ENCODE measurements around the gene MGLL.
A peak's percentile ranks its signal among the peaks of the same experiment; 100 is the strongest.

MGLL gene

DNA sequence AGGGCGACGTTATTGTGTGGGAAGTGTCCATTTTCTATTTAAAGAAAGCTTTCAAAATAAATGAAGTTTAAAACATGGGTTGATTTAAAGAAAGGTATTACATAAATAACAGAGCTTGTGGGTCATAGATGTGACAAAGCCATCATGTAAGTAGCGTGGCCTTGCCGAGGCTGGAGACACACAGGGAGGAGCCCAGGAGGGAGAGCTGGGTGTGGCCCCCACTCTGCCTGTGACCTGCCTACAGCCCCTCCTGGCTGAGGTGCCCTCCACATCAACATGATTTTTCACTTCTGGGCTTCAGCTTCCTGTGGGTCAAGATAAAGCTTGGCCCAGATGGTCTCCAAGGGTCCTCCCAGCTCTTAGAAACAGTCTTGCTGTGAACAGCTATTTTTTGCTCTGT is 12.5 kb upstream of the MGLL start:
- DNase-seq: no peak

DNA sequence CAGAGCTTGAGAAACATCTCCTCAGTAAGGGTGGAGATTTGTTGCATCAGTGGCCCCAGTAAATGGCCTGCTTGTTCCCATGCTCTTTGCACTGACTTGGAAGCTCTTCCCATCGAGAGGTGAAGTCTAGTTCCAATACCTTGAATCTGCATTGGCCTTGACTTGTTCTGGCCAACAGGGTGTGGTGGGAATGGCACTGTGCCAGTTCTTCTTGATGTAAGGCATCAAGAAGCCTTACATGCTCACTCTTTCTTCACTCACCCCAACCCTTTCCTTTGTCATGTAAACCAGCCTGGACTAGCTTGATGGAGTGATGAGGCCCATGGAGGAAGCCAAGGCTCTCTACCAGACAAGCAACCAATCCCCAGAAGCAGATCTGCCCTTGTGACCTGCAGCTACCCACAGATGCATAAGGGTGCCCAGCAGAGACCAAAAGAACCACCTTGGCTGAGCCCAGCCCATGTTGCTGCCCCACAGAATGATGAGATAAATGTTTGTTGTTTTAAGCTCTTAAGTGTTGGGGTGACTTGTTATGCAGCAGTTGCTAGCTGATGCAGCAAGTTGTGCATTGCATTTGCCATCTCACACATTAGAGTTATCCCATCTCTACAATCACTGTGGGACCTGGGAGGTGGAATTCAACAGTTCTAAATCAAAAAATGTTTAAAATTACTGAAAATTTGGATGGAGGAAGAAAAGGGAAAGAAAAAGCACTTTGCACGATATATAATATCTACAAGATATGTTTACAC is 11.1 kb upstream of the MGLL start:
- DNase-seq: no peak

DNA sequence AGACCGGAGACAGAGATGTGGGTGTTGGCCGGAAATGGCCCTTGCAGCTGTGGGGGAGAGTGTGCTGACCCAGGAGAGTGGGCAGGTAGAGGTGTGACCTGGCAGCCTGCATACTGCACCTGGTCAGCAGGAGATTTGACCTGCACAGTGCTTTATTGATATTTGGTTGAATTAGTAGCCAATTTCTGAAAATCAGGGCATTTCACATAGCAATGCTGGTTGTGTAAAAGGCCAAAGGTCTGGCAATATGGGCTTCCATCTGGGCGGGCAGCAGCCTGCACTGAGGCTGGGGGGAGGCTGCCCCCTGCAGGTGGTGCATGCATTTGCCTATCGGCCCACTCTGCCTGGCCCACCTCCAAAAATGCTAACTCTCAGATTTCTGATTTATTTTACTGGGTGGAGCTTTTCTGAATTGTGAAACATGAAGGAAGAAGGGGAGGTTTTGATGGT is 9.4 kb upstream of the MGLL start:
- peak; percentile 63 for DNase-seq

DNA sequence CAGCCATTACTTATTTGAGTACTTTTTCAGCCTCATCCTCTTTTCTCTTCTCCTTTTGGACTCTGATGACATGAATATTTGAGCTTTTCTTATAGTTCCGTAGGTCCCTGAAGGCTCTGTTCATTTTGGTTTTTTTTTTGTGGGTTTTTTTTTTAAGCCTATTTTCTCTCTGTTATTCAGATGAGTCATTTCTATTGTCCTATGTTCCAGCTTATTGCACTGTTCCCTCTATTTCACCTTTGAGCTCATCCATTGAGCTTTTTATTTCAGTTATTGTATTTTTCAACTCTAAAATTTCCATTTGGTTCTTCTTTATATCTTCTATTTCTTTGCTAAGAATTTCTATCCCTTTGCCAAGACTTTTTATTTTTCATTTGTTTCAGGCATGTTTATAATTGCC is 7.2 kb upstream of the MGLL start:
- no peak for DNase-seq

DNA sequence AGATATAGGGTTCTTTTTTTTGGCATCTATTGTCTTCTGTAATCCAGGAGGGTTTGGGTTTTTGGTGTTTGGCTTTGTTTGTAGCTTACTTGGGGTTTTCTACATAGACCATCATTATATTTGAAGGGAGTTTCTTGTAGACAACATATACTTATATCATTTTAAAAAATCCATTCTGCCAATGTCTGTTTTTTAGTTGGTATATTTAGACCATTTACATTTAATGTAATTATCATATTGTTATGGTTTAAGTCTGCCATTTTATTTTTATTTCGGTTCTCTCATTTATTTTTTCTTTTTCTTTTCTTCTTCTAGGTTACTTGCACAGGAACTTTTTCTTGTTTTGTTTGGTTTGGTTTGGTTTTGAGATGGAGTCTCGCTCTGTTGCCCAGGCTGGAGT is 5.5 kb upstream of the MGLL start:
- DNase-seq: no peak

DNA sequence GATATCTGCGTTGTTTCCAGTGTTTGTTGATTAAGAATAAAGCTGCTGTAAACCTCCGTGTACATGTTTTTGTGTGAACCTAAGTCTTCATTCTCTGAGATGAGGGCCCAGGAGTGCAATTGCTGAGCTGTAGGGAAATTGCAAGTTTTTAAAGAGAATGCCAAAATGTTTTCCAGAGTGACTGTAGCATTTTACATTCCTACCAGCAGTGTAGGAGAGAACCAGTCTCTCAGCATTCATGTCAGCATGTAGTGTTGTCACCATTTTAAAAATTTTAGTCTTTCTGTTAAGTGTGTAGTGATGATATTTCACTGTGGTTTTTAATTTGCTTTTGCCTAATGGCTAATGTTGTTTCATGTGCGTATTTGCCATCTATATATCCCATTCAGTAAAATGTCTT is 3.4 kb upstream of the MGLL start:
- no peak for DNase-seq

DNA sequence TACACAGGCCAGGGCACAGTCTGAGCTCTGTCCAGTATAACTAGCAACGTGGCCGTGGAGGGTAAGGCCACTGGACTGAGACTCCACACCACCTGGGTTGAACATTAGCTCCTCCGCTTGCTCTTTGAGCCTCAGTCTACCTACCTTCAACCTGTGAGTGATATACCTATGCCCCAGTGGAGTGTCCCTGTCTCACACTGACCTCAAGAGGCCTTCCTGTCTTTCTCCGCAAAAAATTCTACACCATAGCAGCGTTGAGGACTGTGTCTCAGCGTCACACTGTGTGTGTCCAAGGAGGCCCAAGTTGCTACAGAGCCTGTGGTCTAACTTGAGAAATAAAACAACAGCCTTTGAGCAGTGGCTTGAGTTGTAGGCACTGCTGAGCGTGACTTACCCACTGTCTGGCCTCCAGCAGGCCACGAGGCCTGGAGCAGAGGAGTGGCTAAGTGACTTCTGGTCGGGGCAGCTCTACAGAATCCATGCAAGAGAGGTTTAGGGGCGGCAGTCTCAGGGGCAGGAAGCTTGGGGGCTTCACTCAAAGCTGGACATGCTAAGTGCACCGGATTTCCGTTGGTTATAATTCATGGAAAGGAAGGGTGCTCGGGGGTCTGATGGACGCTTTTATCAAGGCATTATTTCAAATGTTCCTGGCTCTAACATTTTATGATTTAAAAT is 2.0 kb upstream of the MGLL start:
- no peak for DNase-seq

DNA sequence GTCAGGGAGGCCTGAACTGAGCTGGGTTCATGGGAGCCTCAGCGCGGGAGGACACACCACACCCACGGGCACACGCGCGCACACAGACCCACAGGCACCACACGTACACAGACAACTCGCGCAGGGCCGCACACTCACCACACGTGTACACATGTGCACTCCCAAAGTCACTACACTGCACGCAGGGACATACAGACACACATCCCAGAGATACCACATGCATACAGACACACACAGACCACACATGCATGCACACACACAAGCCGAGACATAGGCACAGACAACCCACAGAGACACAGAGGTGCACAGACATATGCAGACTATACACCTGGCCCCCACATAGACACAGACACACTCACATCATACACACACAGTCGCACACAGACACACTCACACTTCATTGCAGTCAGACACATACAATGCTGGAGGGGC is 1.1 kb upstream of the MGLL start:
- no peak for DNase-seq

DNA sequence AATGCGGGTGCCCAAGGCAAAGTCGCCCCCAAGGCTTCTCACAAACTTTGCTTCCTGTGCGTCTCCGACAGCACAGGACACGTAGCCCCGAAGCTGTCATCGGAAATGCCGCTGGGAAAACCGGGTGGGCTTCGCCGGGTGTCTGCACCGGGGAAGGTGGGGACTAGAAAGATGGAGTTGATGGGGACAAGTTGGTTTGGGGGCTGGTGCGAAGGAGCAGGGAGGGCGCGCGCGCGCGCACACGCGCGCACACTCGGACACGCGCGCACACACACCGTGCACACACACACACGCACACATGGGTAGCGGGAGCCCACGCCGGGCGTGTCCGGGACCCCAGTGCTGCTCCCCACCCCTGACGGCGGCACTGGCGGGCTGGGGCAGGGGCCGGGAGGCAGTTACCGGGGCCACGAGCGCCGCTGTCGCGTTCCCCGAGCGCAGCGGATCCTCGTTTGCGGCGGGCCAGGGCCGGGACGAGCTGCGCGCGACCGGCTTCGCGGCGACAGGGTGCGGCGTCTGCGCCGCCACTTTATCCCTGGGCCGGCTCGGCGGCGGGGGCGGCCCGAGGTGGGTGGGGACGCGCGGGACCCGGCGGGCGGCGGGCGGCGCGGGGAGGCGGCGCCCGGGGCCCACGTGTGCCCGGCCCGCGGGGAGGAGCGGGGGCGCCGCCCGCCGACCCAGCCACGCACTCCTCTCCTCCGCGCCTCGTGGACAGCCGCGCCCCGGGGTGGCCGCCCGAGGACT is 539 bp upstream of the MGLL start:
- DNase-seq: peak; percentile 42

DNA sequence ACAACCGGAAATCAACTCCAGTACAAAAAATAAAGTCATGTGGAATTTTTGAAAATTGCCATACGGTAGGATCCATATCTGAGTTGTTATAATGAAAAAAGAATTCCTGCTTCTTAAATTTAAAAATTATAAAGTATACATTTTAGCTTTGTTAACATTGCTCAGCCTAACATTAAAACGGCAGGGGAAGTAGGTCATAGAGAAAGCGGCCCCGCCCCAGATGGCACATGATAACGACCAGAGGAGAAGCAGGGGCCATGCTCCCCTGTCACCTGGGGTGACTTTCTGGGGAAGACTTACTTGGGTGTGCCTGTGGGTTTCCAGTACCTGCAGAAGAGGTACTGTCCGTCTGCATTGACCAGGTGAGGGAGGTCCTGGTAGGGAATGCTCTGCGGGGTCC is 921 bp downstream of the MGLL start:
- DNase-seq: no peak

DNA sequence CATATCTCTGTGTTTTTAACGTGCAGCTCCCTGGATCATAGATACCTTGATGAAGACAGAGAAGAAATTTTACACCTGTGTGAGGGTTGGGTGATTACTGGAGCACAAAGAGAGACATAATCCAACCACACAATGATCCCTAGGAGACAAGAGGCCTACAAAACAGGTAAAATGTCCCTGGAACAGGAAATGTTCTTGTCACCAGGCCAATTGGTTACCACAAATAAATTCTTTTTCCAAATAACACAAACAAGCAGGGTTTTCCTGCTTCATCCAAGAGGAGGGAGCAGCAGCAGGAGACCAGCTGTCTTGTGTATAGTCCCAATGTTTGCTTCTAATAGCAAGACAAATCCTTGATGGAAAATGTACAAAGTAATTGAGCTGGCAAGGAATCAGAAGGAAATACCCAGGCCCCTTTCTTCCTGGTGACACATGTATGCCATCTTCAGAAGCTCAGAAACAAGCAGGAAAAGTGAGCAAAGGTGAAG is 1.4 kb downstream of the MGLL start:
- no peak for DNase-seq

DNA sequence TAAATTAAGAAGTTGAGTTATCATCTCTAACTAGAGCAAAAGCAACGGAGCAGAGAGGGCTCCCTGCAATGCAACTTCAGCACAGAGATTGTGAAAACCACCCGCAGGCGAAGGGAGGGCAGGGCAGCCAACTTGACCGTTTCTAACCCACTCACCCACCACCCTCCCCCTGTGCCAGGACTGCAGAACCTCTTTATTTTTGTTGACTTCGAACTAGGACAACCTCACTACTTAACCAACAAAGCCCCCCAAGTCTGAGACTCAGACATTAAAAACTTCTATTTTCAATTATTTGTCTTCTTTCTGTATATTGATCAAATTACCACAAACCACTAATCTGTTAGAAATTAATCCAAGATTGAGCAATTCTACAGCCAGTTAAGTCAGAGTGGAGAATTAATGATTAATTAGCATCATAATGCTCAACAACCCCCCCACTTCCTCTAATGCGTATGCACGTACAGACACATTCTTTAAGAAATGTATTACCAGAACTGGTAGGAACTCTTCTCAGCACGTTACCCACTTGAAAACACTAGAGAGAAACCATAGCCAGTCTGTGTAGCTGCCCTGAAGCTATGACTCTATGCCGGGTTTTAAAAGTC is 2.0 kb downstream of the MGLL start:
- DNase-seq: no peak

DNA sequence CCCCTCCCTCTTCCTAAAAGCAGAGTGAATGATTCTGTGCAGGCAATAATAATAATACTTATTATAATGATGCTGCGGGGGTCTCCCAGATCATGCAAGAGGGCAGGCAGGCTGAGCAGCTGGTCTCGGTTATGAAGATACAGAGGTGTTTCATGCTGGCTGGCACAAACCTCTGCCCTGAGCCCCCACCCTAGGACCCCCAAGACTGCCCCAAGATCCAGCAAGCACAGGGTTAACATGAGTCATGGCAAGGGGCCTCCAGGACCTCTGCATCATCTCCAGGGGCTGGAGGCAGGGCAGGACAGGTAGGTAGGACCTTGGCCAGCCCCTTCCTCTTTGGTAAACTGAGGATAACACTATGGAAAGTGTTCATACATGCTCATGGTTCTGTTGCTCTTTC is 2.7 kb downstream of the MGLL start:
- DNase-seq: no peak

DNA sequence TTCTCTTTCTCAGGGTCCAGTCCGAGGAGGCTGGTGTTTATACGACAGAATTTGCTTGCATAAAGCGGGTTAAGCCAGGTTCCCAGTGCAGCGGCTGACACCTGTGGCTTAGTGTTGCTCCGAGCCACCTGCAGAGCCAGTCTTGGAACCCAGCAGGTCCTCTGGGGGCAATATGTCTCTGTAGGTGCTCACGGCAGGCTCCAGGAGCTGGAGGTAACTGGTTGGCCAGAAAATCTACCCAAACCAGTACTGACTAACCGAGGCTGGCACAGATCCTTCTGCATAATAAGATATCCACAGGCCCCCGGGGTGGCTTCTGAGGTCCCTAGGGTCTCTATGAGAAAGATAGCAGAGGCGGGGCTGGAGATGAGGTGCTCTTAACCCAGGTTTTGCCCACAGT is 3.2 kb downstream of the MGLL start:
- no peak for DNase-seq

DNA sequence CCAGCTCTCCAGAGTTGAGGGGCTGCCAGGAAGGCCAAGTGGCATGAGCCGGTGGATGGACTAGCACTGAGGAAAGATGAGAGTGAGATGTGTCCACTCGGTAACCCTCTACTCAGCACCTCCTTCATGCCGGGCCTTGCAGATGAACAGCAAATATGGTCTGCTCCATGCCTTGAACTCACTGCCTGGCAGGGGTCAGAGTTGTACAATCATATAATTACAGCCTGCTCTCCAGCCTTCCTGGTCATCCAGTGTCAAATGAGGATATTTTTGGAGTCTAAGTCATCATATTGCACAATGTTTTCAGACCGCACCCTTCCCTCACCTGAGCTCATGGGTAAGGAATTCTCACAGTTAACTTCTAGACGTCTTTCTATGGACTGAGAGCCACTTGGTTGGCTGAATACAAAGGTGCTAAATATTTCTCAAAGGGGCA is 4.9 kb downstream of the MGLL start:
- no peak for DNase-seq

DNA sequence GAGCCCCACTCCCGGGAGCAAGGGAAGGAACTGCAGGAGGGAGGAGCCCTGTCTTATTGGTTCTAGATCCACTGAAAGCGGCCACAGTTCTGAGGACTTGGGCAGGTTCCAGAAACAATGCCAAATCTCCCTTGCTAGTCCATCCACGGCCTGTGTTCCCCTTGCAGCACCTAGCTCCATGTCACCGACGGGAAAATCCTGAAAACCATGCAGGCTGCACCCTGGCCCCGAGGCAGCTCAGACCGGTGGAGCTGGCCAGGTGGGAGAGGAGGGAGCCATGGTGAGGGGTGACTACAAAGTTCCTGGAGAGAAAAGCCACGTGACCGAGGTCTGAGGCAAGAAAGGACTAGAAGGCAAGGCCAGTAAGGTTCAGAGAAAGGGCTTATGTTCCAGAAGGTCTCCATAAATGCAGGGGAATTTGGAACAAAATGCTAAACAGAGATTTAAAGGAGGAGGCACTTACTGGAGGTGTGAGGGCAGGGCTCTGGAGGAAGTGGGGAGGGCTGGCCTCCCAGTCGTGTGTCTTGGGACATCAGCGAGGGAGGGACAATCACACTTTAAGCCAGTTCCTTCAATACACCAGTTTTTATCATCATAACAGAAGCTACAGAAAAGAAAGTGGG is 5.4 kb downstream of the MGLL start:
- no peak for DNase-seq

DNA sequence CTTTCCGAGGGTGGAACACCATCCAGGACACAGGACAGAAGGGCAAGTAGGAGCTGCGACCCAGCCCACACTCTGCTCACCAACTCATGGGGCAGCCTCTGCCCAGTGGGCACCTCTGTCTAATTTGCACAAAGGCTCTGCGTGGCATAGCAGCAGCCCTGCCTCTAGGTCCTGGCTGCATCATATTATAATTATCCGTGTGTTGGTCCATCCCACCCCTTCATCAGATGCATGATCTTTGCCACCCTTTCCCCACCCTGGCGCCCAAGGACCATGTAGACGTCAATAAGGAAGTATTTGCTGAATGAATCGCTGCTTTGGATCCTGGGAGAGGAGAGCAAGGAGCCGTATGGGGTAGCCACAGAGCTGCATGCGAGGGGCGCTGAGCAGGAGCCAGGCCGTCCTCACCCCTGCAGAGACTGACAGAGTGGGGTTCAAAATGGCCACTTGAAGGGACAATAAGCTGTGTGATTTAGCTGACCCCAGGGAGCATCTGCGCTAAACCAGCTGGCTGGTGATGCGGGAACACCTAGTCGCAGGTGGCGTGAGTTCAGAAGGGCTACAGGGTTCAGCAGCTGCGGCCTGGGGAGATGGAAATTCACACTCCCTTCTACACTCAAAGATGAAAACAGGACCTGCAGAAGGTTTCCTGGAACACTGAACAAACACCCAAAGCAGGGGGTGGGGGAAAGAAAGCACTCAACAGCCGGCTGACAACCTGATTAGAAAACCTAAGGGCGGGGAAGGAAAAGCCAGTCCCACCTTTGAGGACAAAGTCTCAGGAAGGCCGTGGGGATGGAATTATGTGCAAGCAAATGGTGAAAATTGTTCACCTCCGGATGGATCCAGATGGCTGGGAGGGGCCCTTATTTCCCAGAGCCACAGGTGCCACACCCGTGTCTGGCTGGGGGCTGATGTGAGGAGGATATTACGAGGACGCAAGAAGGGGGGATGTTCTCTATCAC is 6.4 kb downstream of the MGLL start:
- DNase-seq: no peak

DNA sequence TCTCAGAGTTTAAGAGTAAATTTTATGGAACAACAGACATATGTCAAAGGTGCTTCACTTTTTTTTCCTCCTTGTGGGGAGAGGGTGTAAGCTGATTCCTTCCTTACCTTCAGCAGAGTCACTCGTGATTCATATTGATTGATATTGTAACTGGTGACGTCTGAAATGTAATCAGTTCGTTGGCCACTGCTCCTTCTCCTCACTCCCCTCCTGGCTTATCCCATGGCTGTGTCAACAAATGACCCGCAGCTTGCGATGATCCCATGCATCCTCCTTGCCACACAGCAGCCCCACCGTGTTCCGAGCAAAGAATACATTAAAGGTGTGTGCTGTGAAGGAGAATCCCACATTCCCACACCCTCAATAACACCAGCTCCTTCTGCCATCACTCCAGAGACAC is 7.3 kb downstream of the MGLL start:
- DNase-seq: no peak

DNA sequence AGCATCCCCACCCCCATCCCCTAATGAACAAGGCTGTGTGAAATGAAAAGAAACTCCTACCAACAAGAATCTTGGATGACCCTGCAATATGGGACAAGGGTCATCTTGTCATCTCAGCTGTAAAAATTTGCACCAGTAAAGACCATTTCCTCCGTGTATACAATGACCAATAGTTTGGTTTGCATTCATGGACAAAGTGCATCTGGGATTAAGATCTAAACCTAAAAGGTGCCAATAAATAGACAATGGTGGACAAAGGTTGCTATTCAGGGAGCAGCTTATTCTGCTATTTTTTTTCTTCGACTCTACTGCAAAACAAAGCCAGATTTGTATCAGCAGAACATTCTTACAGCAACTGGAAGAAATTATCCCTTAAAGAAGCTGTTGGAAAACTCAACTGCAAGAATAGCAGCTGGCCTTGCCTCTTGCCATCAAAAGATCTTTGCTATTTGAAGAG is 8.0 kb downstream of the MGLL start:
- DNase-seq: no peak

DNA sequence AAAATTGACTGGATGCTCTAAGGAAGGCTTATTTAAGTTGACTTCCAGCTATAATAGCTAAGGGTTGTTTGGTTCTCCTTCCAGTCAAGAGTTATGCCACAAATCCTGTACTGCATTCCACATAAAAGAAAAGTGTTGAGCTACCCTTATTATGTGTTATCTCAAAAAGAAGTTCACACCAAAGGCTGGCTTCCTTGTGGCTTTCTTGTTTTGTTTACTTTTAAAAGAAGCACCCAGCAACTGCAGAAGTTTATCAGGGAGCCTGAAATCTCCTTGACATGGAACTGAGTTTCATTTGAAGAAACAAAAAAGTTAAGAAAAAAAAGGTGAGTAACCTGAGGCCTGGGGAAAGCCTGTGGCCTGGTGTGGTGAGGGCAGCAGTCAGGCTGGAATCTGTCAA is 10.2 kb downstream of the MGLL start:
- no peak for DNase-seq

DNA sequence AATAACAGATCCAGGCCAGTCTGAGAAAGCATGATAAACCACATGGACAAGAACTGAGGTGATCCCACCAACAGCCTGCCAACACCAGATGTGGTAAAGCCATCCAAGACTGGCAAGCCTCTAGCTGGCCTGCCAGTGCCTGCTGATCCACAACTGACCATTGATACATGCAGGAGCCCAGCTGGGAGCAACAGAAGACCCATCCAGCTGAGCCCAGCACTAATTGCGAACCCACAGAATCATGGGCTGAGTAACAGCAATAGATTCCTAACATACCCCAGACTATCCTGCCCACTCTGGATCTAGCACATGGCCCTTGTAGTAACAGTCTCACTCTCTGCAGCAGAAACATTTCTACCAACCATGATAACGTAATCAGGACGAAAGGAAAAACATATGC is 10.6 kb downstream of the MGLL start:
- DNase-seq: no peak

DNA sequence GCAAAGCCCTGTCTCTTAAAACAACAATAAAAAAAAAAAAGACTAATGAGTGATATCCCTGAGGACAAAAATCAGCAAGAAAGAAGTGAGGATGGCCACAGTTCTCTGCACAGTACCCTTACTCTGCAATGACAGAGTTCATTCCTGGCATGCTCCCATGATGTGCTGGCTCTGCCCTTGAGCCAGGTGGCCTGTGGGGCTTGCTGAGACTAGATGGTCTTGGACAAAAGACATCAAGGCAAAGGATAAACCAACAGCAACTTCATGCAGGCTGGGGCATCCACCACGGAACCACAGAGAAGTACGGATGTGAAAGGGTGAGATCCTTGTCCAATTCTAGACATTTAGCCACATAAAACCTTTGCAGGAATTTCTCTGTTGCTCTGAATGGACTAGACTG is 12.7 kb downstream of the MGLL start:
- no peak for DNase-seq

All from stimulated activated CD8-positive, alpha-beta memory T cell treated with anti-CD3 and anti-CD28 coated beads, Interleukin-4, amount 100 ng/mL, for 48 hours (primary cell).